LoVo (cell line): ENCODE data around the gene FLT1.

Experiments
- DNase-seq: peaks from one replicate; pipeline ENCODE4 v3.0.0-alpha.2; 2016; ENCODE audit warnings: low spot score

Gene FLT1

DNA sequence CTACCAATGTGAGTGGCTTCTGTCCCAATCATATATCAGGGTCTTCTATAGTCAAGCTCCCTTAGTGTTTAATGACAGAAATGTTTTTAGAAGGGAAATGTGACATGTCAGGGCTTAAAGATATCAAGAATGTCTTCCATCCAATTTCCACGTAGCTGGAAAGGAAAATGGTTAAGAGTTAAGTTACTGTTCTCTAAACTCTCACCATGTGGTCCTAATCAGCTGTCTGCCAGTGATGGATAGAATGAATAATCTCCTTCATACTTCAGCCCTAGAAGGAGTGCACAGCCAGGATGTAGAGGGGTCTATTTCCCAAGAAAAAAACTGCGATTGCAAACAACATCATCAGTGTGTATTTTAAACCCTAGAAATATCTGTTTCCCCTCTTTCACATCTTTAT, 36.3 kb downstream of the FLT1 start:
- no peak for DNase-seq

- DNase-seq = no peak
Observed at GRCh38 chr13:28458051-28458450, 36.9 kb downstream of the FLT1 start.

GRCh38 chr13:28457521-28457920, 37.4 kb downstream of the FLT1 start:
- DNase-seq = no peak

DNA sequence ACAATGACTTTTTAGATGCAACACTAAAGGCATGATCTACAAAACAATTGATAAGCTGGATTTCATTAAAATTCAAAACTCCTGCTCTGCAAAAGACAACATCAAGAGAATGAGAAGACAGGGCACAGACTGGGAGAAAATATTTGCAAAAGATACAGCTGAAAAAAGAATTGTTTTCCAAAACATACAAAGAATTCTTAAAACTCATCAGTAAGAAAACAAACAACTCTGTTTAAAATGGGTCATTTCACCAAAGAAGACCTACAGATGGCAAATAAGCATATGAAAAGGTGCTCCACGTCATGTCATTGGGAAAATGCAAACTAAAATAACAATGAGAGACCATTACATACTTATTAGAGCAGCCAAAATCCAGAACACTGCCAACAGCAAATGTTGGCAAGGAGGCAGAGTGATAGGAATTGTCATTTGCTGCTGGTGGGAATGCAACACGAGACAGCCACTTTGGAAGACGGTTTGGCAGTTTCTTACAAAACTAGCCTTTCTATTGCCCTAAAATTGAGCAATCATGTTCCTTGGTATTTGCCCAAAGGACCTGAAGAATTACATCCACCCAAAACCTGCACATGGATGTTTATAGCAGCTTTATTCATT, 39.2 kb downstream of the FLT1 start:
- no peak for DNase-seq

DNA sequence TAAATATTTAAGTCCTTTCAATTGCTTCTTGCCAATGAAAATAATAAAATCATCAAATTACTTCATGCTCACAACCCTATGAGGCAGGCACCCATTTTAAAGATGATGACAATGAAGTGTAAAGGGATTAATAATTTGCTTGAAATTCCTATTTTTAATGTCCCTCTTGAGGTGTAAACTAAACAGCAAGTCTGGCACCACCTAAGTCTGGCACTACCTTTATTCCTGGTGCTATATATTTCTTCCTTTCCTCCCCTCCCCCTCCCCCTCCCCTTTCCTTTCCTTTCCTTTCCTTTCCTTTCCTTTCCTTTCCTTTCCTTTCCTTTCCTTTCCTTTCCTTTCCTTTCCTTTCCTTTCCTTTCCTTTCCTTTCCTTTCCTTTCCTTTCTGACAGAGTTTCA, 42.2 kb downstream of the FLT1 start:
- no peak for DNase-seq

DNA sequence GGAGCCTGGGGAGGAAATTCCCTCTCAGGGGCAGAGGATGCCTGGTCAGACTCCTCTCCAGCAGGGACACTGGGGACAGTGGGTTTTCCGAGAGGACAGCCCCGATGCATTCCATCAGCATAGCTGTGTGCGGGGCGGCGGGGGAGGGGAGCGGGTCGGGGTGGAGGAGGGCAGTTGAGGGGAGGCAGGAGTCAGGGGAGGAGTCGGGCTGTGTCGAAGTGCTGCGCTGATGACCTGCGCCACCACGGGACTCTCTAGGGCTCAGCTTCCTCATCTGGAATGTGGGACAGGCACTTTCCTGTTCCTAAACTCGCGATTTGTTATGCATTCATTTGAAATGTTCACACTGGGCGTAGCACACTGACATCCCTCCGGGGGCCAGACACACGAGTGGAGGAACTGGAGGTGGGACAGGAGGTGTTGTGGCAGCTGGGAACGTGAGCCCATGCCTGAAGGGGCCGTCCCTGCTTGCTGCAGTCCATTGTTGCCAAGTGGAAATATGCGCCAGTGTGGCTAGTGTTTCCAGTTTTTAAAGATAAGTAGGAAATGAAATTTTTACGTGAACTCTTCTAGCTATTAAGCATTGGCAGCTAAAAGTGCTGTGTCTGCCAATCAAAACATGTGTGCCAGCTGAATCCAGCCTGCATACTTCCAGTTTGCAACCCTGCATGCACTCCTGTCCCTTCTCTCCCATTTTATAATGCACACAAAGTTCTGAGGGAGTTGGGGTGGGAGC, 43.3 kb downstream of the FLT1 start:
- DNase-seq = no peak

- DNase-seq = no peak
Observed at GRCh38 chr13:28449826-28450773, 44.8 kb downstream of the FLT1 start.

DNA sequence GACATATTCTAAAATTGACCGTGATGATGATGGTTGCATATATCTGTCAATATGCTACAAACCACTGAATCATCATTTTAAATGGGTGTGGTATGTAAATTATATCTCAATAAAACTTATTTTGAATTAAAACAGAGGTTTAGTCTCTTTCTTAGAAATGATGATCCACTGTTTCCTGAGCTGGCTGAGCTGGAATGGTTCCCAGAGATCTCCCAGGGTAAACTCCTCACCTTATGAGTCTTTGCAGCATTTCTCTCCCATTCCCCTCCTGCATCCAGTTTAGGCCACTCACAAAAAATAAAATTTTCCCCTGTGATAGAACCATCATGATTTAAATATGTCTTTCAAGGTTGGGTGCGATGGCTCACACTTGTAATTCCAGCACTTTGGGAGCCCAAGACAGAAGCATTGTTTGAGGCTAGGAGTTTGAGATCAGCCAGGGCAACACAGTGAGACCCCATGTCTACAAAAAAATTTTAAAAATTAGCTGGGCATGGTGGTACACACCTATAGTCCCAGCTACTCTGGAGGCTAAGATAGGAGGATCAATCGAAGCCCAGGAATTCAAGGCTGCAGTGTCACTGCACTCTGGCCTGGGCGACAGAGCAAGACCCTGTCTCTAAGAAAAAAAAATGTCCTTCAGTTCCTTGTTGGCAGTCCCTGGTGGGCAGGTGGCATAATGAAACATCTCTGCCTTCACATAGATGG, 46.1 kb downstream of the FLT1 start:
- DNase-seq = no peak

- no peak for DNase-seq
Observed at GRCh38 chr13:28447989-28448388, 46.9 kb downstream of the FLT1 start.

GRCh38 chr13:28447206-28447605, 47.7 kb downstream of the FLT1 start:
- no peak for DNase-seq

GRCh38 chr13:28442839-28443238, 52.1 kb downstream of the FLT1 start:
- no peak for DNase-seq

GRCh38 chr13:28441529-28441928, 53.4 kb downstream of the FLT1 start:
- no peak for DNase-seq

DNA sequence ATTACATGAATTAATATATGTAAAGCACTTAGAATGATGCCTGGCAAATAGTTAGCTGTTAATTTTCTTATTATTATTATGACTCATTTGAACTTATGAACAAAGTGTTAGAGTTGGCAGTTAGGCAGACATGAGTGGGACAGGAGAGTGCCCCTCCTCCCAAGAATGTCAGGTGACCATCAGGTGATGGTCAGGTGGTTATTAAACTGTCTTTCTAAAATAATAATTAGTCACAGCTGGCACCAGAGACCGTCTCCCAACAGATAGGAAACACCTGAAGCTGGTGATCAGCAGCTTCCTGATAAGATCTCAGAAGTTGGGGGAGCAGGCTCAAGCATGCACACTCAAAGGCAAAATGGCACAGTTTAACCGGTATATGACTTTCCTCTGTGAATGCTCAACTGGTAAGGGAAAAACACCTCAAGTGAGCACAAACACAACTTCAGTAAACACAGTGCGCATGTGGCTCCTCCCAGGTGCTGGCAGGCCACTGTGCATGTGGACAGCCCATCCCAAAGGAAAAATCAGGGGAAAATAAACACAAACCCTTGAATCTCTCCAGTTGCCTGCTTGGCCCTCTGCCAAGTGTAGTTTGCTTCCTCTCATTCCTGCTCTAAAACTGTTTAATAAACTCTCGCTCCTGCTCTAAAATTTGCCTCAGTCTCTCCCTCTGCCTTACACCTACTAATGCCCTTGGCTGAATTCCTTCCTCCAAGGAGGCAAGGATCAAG, 54.0 kb downstream of the FLT1 start:
- DNase-seq = no peak

GRCh38 chr13:28438598-28439334, 56.2 kb downstream of the FLT1 start:
- DNase-seq = no peak

GRCh38 chr13:28438067-28438466, 56.9 kb downstream of the FLT1 start:
- no peak for DNase-seq

DNA sequence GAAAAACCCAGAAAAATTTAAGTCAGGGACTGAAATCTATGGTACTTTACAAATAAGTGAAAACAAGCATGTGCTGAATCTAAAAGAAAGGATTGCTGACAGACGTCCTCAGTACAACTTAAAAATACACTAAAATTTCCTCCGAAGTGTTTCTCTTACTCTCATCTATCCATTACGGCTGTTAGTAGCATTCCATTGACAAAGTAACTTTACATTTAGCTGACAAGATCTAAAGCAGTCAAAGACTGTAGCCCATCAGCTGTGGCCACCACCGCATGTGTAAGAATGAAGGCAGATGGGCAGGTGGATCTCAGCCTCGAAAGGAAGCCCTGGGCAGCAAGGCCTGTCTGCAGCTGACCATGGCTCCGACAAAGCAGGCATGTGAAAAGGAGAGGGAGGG, 59.0 kb downstream of the FLT1 start:
- DNase-seq = no peak

DNA sequence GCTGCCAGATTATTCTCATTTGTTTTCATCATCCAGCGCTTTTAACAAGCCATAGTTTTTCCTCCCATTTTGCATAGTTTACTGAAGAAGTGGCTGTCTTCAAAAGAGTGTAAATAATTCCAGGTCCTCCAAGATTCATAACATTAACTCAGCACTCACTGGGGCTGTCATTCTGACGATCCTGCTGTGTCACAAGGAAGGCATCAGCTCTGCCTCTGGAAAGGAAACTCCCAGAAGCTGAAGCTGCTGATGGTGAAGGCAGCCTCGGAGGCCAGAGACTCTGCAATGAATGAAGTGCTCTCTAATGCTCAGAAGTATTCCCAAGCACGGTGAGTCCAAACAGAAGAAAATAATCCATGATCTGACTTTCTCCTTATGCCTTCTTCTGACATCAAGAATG, 60.0 kb downstream of the FLT1 start:
- no peak for DNase-seq

GRCh38 chr13:28432816-28433560, 61.9 kb downstream of the FLT1 start:
- no peak for DNase-seq

DNA sequence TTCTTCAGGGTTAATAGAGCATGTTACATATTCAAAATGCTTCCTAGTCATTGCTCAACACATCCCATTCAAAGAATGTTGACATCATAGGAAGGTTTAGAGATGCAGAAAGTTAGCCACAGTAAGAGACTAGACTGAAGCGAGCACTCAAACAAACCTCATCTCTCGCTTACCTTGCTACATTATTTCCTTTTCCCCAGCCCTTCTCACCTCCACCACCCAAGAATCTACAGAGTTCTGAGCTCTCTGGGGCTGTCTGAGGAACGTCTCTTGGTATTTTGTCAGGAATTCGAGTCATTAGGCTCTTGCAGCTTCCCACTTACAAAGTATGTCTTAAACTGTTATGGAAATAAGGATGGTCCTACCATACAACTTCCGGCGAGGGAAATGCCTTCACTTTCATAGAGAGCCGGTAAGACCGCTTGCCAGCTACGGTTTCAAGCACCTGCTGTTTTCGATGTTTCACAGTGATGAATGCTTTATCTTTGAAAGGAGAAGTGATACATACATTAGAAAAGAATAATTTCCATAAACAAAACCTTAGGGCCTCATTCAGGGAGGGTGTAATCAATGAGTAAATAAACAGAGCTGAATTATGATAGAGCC, 65.1 kb downstream of the FLT1 start:
- DNase-seq = no peak

- DNase-seq = no peak
Observed at GRCh38 chr13:28429096-28429495, 65.8 kb downstream of the FLT1 start.
